Glutamatergic neuron (in vitro differentiated cells): ENCODE data around the gene B3GNT7. TPM values are rescaled to one million over a fixed set of nuclear protein-coding genes. Genes with fewer than 3 reads are reported as not detected.

Experiments
- DNase-seq: peaks from one replicate; pipeline ENCODE4 v3.0.0; 2022
- H3K27ac Mint-ChIP-seq: one replicate; pipeline ENCODE4 v1.8.0; 2020; ENCODE audit warnings: mild to moderate bottlenecking, mixed read lengths, inconsistent platforms; ENCODE audit not compliant: unreplicated experiment
- H3K27me3 Mint-ChIP-seq: one replicate; pipeline ENCODE4 v1.8.0; 2020; ENCODE audit warnings: mild to moderate bottlenecking, moderate library complexity, mixed read lengths, inconsistent platforms; ENCODE audit not compliant: unreplicated experiment
- H3K36me3 Mint-ChIP-seq: one replicate; pipeline ENCODE4 v1.8.0; 2020; ENCODE audit warnings: mild to moderate bottlenecking, mixed read lengths, inconsistent platforms; ENCODE audit not compliant: unreplicated experiment
- H3K4me1 Mint-ChIP-seq: one replicate; pipeline ENCODE4 v1.8.0; 2020; ENCODE audit warnings: mild to moderate bottlenecking, low read depth, mixed read lengths, inconsistent platforms; ENCODE audit not compliant: unreplicated experiment
- H3K4me3 Mint-ChIP-seq: one replicate; pipeline ENCODE4 v1.8.0; 2020; ENCODE audit warnings: mild to moderate bottlenecking, mixed read lengths, inconsistent platforms; ENCODE audit not compliant: unreplicated experiment
- H3K9me3 Mint-ChIP-seq: one replicate; pipeline ENCODE4 v1.8.0; 2020; ENCODE audit warnings: mild to moderate bottlenecking, moderate library complexity, mixed read lengths, inconsistent platforms; ENCODE audit not compliant: unreplicated experiment
- CTCF ChIP-seq: fragments of 200-600 bp; sonication (generic); IDR thresholded peaks from one replicate; pipeline ENCODE4 v1.5.0; 2021; ENCODE audit not compliant: partially characterized antibody, unreplicated experiment
- total RNA-seq: library from RNA; stranded (reverse); fragmentation: NEBNext Ultra II Directional; extraction: Animal tissue kit (Norgen Biotek cat#: 25700); gene quantifications from one replicate; pipeline ENCODE4 v1.2.1, GENCODE V29; 2021; ENCODE audit not compliant: unreplicated experiment

Gene B3GNT7
- total RNA-seq, 1 donor from 2014 or later: 0.27 TPM

- TF ChIP-seq CTCF: no peak
- Mint-ChIP-seq H3K4me1 (peaks cover 51% of the 10 kb centered on the region), H3K36me3 (no peaks in the 10 kb centered on the region), H3K4me3 (no peak overlapping the region), H3K27ac (peak overlapping the region; percentile 98), H3K9me3 (peaks cover 6% of the 10 kb centered on the region), H3K27me3 (peaks cover 9% of the 10 kb centered on the region)
- DNase-seq: no peak
Observed at GRCh38 chr2:231360401-231360800, 35.1 kb upstream of the B3GNT7 start.

- Mint-ChIP-seq H3K27ac (peak overlapping the region; percentile 75), H3K4me3 (no peak overlapping the region), H3K9me3 (peaks cover 6% of the 10 kb centered on the region), H3K4me1 (peaks cover 50% of the 10 kb centered on the region), H3K27me3 (peaks cover 9% of the 10 kb centered on the region), H3K36me3 (no peaks in the 10 kb centered on the region)
- no peak for TF ChIP-seq CTCF
- DNase-seq: no peak
Observed at GRCh38 chr2:231360881-231361371, 34.6 kb upstream of the B3GNT7 start.

GRCh38 chr2:231361701-231362554, 33.6 kb upstream of the B3GNT7 start:
- peaks cover 6% of the 10 kb centered on the region for H3K27me3 Mint-ChIP-seq
- H3K9me3 Mint-ChIP-seq: peaks cover 6% of the 10 kb centered on the region
- no peaks in the 10 kb centered on the region for H3K36me3 Mint-ChIP-seq
- H3K4me3 Mint-ChIP-seq: no peak overlapping the region
- no peak for DNase-seq
- peak overlapping the region; percentile 38 for H3K27ac Mint-ChIP-seq
- peaks cover 45% of the 10 kb centered on the region for H3K4me1 Mint-ChIP-seq
- TF ChIP-seq CTCF: no peak

GRCh38 chr2:231362555-231363184, 32.8 kb upstream of the B3GNT7 start:
- TF ChIP-seq CTCF: no peak
- H3K36me3 Mint-ChIP-seq: no peaks in the 10 kb centered on the region
- H3K4me3 Mint-ChIP-seq: no peak overlapping the region
- no peak overlapping the region for H3K27ac Mint-ChIP-seq
- peaks cover 6% of the 10 kb centered on the region for H3K9me3 Mint-ChIP-seq
- peaks cover 47% of the 10 kb centered on the region for H3K4me1 Mint-ChIP-seq
- peaks cover 6% of the 10 kb centered on the region for H3K27me3 Mint-ChIP-seq
- no peak for DNase-seq

GRCh38 chr2:231364061-231364460, 31.4 kb upstream of the B3GNT7 start:
- H3K27ac Mint-ChIP-seq: no peak overlapping the region

More at GRCh38 chr2:231364061-231364460, 31.4 kb upstream of the B3GNT7 start:
- Mint-ChIP-seq H3K27me3 (peaks cover 6% of the 10 kb centered on the region), H3K4me3 (no peak overlapping the region), H3K9me3 (peaks cover 8% of the 10 kb centered on the region), H3K36me3 (no peaks in the 10 kb centered on the region), H3K4me1 (peaks cover 45% of the 10 kb centered on the region)
- DNase-seq: no peak
- TF ChIP-seq CTCF: no peak
